ENCODE results near the gene HMCN2.

GRCh38 chr9:130428086-130428665 is 162.6 kb downstream of the HMCN2 start:
- TF ChIP-seq, protein P1, sequence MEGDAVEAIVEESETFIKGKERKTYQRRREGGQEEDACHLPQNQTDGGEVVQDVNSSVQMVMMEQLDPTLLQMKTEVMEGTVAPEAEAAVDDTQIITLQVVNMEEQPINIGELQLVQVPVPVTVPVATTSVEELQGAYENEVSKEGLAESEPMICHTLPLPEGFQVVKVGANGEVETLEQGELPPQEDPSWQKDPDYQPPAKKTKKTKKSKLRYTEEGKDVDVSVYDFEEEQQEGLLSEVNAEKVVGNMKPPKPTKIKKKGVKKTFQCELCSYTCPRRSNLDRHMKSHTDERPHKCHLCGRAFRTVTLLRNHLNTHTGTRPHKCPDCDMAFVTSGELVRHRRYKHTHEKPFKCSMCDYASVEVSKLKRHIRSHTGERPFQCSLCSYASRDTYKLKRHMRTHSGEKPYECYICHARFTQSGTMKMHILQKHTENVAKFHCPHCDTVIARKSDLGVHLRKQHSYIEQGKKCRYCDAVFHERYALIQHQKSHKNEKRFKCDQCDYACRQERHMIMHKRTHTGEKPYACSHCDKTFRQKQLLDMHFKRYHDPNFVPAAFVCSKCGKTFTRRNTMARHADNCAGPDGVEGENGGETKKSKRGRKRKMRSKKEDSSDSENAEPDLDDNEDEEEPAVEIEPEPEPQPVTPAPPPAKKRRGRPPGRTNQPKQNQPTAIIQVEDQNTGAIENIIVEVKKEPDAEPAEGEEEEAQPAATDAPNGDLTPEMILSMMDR (IDR thresholded peaks at IDR 0.05) = no peak
- TF ChIP-seq POLR2AphosphoS5 (IDR thresholded peaks at IDR 0.05) = no peak
- TF ChIP-seq EP300 (IDR thresholded peaks at IDR 0.05) = no peak
- no peak for TF ChIP-seq POLR2A (IDR thresholded peaks at IDR 0.05; ENCODE audit: low read depth)

Measured in esophagus muscularis mucosa (tissue), 4 donors.